Activated T-cell treated with anti-CD3 and anti-CD28 coated beads, Interleukin-2, amount 50 U/mL, for 1 hour (primary cell): ENCODE results near the gene PI16.

ENCODE experiments used
- DNase-seq: peaks from one replicate; pipeline ENCODE4 v3.0.0-alpha.2; 2020

The PI16 gene

GRCh38 chr6:37005827-37006567 is 51.5 kb downstream of the PI16 start:
- no peak for DNase-seq

GRCh38 chr6:37006793-37007339 is 52.3 kb downstream of the PI16 start:
- no peak for DNase-seq

GRCh38 chr6:37007340-37008043 is 53.0 kb downstream of the PI16 start:
- no peak for DNase-seq

- no peak for DNase-seq
Measured at GRCh38 chr6:37008484-37009465, 54.2 kb downstream of the PI16 start.

- no peak for DNase-seq
Measured at GRCh38 chr6:37010402-37010892, 55.9 kb downstream of the PI16 start.

GRCh38 chr6:37011656-37012378 is 57.3 kb downstream of the PI16 start:
- no peak for DNase-seq

GRCh38 chr6:37013516-37014491 is 59.3 kb downstream of the PI16 start:
- DNase-seq, result no peak
